Smooth muscle cell of the brain vasculature (primary cell): ENCODE results near the gene MAPT.

Experiments used
- DNase-seq: peaks from one replicate; pipeline ENCODE4 v3.0.0-alpha.2; 2012; ENCODE audit warnings: low read depth, low spot score

The MAPT gene

DNA sequence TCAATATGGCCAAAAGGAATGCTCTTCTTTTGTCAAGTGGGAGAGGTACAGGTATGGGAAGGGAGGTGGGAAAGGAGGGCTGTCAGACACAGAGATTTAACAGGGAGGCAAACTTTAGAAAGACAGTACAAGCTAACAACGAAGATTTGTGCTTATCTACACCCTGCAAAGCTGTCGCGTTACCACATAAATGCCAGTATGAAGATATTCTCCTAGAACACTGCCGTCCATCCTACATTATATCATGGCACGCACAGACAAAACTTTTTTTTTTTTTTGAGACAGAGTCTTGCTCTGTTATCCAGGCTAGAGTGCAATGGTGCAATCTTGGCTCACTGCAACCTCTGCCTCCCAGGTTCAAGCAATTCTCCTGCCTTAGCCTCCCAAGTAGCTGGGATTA, 155.3 kb downstream of the MAPT start:
- DNase-seq = no peak

DNA sequence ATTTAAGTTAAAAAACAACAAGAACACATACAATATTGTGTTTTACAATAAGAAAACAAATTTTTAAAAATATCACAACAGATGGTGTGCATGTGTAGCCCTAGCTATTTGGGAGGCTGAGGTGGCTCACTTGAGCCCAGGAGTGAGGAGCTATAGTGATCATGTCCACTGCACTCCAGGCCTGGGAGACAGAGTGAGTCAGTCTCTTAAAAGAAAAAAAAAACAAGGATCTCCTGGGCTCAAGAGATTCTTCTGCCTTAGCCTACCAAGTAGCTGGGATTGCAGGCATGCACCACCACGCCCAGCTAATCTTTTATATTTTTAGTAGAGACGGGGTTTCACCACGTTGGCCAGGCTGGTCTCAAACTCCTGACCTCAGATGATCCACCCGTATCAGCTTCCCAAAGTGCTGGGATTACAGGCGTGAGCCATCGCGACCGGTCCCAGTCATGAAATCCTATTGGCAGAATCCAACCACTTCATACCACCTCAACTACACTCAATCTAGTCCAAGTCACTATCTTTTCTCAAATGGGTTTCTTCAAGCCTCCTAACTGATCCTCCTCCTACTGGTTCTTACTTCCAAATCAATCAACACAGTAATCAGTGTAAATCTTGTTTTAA, 159.7 kb downstream of the MAPT start:
- no peak for DNase-seq

- DNase-seq = no peak
Observed at GRCh38 chr17:46056800-46057304, 162.5 kb downstream of the MAPT start.

- no peak for DNase-seq
Observed at GRCh38 chr17:46057366-46057765, 163.0 kb downstream of the MAPT start.

- DNase-seq = no peak
Observed at GRCh38 chr17:46059486-46059885, 165.1 kb downstream of the MAPT start.

- no peak for DNase-seq
Observed at GRCh38 chr17:46060461-46060860, 166.1 kb downstream of the MAPT start.

- DNase-seq = no peak
Observed at GRCh38 chr17:46061435-46061834, 167.1 kb downstream of the MAPT start.

- no peak for DNase-seq
Observed at GRCh38 chr17:46063241-46063640, 168.9 kb downstream of the MAPT start.

DNA sequence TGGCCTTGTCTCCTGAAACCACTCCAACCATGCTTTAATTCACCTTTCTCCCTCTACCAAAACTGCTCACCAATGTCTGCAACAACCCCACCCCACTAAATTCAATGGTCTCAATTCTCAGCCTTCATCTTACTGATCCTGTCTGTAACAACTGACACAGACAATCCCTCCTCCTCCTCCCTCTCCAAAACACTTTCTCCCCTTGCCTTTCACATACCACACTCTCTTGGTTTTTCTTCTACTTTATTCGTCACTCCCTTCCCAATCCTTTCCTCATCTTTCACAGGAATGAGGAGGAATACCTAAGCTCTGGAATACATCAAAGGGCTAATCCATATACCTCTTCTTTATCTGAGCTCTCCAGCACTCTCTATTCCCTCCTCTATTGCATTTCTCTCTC, 170.1 kb downstream of the MAPT start:
- no peak for DNase-seq

GRCh38 chr17:46071796-46072195, 177.4 kb downstream of the MAPT start:
- DNase-seq = no peak

- no peak for DNase-seq
Observed at GRCh38 chr17:46072998-46073397, 178.6 kb downstream of the MAPT start.

DNA sequence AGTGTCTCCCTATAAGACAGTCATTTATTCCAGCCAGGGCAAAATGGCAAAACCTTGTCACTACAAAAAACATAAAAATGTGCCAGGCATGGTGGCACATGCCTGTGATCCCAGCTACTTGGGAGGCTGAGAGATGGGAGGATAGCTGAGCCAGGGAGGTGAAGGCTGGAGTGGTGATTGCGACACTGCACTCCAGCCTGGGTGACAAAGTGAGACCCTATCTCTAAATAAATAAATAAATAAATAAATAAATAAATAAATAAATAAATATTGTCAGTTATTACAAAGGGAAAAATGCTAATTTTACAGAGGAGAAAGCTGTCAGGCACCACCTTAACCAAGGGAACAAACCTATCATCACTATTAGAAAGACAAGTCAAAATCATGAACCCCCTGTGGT, 180.2 kb downstream of the MAPT start:
- no peak for DNase-seq
